EH (cell line): ENCODE measurements around the gene PITPNB.

ENCODE experiments used
- DNase-seq: peaks from one replicate; pipeline ENCODE4 v3.0.0-alpha.2; 2015; ENCODE audit warnings: low read depth

The PITPNB gene

DNA sequence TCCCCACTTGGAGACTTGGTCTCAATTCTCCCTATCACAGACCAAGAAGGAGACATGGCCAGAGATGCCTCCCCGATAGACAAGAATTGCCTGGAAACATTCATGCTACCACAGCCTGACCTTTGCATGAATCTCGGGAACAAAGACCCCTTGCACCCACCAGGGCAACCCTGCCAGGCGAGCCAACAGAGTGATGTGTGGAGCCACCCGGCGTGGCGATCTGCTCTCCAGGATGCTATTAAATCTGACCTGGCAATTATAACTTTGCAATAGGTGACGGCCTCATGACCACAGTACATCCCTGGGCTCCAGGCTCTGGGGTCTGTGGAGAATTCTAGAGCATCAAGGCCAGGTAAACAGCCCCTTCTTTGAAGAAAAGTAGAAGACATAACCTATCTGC lies 86.5 kb downstream of the PITPNB start:
- no peak for DNase-seq

DNA sequence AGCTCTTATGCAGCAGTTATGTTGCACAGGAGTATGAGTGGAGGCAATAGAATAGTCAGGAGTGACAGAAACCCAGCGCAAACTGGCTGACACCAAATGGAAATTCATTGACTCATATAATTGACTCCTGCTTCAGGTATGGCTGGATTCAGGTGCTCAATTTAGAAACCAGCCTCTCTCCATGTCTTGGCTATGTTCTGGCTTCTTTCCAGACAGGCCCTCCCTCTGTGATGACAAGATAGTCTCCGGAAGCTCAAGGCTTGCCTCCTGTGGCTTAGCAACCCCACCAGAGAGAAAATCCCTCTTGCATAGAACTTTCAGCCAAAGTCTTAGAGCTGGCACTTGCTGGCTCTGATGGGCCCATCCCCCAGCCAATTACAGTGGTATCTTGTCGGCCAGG lies 89.4 kb downstream of the PITPNB start:
- DNase-seq, result no peak

DNA sequence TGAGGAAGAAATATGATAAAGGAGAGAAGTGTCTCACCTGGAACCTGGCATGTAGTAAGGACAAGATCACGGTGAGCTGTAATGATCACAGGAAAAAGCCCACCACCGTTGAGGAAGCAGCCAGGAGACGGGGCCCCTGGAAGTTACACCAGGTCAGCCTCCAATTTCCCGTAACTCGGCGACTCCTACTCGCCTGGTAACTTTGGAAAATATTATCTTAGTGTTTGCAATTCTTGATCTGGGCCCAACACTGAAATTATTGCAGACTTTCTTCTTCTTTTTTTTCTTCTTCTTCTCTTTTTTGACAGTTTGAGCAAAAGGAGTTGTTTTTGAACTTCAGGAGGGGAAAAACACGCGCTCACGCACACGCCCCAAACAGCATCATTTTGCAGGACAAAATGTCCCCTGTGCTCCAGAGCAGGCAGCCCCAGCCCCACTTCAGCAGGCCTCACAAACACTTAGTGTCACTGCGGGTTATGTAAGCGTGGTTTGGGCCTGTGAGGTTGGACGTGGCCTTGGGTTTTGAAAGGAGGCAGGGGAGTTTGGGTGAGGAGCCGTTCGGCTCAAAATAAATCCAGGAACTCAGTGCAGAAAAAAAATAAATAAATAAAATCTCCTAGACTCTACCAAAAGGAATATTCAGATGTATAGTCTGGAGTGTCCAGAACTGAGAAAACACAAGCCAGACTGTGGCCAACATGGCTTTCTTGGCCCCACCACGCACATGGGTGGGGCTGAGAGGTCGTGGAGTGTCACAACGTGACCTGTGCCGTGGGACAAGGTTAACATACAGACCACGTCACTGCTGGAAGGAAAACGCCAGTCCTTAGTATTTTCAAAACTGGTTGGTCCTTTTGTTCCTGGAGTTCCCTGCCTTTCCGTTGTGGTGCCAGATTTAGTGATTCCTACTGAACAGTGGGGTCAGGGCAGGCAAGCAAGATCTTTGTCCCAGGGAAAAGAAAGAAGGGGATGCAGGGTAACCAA lies 91.2 kb downstream of the PITPNB start:
- no peak for DNase-seq

DNA sequence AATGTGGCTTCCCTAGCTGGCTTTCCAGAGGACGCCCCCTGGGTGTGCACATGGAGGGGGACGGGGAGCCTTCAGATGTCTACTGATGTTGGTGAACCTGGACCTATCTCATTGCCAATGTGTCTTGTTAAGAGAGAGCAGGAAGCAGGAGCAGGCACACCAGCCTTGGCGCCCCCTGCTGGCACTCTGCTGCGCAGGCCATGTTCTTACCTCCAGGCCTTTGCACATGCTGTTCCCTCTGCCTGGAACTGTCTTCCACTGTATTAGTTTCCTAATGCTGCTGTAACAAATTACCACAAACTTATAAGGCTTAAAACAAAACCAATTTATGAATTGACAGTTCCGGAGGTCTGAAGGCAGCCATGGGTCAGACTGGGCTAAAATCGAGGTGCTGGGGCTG lies 93.9 kb downstream of the PITPNB start:
- no peak for DNase-seq

DNA sequence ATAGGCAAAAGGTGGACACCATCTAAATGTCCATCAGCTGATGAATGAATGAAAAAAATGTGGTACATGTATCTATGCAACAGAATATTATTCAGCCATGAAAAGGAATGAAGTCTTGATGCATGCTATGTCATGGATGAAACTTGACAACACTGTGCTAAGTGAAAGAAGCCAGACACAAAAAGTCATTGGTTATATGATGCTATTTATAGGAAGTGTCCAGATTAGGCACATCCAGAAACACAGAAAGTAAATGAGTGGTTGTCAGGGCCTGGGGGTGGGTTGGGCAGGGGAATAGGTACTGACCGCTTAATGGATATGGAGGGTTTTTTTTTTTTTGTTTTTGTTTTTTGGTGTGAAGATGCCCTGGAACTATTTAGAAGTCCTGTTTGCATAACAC lies 95.8 kb downstream of the PITPNB start:
- no peak for DNase-seq

DNA sequence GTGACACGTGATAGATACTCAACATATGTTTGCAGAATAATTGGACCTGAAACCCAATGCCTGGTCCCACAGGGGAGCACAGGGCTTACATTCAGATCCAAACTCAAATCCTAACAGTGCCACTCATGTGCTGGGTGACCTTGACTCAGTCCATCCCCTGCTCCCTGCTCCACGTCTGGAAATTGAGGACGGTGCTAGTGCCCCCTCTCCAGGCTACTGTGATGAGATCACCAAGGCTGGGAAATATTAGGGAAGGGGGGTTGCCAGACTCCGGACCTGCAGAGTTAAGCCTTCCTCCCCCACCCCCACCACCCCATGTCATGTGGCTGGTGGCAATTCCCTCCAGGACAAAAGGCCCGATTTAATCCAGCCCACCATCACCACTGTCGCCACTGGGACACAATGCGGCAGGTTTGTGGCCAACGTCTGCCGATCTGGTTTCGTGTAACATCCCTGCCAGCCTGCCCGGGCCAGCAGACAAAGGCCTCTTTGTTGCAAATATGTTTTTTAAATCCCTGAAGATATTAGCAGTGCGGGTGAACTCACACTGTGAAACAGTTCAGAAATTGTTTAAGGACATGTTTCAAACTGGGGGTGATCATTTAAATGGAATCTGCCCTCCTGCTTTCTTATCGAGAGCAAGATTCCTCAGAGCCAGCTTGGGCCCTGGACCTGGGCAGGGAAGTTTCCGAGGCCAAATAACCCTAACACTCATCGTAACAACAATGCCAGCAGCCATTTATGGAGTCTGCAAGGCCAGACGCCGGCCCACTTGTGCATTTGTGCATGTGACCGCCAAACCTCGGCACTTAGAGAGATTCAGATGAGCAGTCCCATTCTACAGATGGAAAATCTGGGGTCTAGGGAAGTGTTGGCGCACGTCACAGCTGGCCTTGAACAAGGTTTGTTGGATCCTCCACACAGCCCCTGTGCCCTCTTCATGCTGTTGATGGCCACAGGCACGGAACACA lies 97.9 kb downstream of the PITPNB start:
- no peak for DNase-seq

DNA sequence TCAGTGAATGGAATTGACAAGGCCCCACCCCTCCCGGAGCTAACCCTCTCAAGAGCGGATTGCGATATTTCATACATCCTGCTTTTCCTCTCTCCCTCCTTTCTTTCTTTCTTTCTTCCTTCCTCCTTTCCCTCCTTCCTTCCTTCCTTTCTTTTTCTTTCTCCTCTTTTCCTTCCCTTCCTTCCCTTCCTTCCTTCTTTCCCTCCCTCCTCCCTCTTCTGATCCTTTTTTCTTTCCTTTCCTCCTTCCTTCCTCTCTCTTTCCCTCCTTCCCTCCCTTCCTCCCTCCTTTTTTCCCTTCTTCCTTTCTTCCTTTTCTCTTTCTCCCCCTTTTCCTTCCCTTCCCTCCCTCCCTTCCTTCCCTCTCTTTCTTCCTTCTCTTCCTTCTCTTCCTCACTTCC lies 102.5 kb downstream of the PITPNB start:
- no peak for DNase-seq

DNA sequence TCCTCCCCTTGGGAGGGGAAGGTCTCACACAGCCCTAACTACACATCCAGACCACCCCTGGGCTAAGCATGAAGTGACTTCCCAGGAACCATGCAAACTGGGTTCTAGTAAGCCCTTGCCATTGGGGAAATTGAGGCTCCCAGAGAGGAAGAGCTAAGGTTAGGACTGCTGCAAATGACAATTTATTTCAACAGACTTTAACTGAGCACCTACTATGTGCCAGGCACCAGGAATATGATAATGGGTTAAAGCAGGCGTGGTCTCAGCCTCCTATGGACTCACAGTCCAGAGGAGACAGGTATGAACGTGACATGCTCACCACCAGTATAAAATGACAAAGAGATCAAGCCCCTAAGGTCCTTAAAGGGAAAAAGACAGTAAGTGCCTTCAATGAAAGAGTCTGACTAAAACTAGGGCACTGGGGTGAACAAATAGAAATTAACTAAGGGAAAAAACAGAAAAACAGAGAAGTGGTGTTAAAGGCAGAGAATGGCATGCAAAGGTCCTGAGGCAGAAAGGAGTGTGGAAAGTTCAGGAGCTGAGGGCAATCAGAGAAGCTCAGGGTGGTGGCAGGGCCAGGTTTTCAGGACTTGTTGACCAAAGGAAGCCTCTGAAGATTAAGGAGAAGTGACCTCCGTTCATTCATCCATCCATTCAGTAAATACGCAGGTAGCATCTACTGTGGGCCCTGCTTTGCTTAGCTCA lies 103.1 kb downstream of the PITPNB start:
- DNase-seq, result no peak

DNA sequence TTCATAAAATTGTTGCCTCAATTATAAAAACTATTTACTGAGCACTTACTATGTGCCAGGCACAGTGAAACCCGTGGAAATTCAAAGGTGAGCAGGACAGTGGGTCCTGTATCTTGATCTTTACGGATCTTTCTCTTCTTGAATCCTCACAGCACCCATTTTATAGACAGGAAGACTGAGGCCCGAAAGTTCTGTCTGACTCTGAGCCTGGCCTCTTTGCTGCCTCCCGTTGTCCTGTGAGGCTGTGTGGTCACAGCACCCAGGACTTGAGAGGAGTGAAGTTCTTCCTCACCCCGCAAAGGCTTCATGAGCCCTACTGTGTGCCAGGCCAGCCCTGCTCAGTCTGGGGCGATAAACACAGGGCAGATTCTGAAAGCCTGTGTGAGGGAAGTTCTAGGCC lies 104.1 kb downstream of the PITPNB start:
- no peak for DNase-seq

DNA sequence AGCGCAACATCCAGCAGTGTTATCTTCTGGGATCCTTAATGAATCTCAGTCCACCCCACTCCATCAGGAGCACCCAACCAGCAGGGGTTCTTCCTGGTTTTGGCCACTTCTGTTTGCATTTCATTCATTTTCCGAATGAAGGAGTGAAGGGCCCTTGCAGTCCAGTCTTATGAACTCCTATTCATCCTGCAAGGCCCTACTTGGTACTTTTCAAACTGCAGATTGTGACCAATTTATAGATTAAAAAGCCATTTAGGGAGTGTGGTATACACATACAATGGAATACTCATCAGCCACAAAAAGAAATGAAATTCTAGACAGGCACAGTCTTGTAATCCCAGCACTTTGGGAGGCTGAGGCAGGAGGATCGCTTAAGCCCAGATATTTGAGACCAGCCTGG lies 107.3 kb downstream of the PITPNB start:
- DNase-seq, result no peak

DNA sequence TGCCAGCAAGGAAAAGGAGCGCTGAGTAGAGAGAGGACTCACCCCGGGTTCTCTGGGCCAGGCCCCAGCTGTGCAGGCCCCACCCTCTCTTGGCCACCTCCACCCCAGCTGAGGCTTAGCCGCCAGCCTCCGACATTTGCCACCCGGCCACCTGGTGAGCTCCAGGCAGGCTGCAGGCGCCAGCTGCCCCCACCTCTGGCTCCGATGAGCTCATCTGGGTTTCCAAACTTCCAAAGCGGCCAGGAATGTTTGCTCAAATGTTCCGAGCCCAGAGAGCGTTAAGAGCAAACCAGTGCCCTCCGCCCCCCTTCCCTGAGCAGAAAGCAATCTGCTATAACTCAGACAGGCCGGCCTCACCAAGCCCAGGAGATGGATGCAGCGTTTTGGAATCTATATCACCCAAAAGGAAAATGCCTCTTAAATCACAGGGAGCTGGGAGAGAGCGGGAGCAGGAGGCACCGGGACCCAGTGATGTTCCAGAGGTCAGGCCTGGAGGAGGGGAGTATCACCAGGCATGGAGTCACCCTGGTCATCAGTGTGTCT lies 108.4 kb downstream of the PITPNB start:
- peak; percentile 56 for DNase-seq

DNA sequence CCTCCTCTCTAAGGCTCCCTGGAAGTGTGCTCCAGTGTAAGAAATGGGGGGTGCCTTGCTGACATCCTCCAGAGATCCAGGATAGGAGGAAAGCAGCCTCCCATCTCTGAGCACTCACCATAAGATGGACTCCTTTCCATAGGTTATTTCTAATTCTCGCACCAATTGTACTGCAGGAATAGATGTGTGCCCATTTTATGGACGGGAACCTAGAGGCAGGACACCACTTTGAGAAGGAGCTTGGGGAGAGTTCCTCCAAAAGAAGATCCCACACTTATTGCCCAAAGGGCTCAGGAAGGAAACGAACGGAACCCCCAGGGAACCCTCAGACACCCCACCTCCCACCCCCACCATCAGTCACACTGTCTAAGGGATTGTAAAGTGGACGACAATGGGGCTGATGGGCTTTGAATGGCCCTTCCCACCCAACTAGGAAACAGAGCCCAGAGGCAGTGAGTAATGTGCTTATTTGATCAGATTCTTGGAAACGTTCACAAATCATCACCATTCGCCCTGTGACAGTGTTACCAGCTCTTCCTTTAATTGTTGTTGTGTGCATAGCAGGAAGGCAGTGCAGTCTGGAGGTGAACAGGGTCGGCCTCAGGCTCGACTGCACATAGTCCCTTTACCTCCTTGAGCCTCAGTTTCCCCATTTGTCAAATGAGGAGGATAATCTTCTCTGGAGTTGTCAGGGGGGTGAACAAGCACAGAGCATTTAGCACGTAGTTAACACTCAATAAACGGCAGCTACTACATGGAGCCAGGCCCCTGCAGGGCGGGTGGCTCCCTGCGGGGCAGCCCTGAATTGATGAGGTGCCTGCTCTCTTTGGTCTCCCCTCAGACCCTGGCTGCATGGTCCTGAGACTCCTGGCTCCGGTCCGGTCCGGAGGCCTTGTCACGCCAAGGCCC lies 109.1 kb downstream of the PITPNB start:
- DNase-seq, result peak; percentile 25

DNA sequence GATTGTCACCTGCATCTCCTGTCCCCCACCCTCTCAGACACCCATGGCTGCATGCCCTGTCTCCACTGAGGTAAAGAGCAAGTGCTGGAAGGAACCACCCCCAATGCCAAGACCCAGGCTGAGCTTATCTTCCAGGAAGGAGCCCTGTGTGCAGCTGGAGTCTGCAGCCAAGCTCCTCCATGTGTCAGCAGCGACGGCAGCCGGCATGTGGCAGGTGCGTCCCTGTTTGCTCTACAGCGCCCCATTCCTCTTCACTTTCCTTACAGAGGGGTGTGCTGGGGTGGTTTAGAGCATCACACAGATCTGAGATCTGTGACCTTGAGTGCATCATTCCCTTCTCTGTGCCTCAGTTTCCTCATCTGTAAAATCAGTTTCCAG lies 109.8 kb downstream of the PITPNB start:
- no peak for DNase-seq

DNA sequence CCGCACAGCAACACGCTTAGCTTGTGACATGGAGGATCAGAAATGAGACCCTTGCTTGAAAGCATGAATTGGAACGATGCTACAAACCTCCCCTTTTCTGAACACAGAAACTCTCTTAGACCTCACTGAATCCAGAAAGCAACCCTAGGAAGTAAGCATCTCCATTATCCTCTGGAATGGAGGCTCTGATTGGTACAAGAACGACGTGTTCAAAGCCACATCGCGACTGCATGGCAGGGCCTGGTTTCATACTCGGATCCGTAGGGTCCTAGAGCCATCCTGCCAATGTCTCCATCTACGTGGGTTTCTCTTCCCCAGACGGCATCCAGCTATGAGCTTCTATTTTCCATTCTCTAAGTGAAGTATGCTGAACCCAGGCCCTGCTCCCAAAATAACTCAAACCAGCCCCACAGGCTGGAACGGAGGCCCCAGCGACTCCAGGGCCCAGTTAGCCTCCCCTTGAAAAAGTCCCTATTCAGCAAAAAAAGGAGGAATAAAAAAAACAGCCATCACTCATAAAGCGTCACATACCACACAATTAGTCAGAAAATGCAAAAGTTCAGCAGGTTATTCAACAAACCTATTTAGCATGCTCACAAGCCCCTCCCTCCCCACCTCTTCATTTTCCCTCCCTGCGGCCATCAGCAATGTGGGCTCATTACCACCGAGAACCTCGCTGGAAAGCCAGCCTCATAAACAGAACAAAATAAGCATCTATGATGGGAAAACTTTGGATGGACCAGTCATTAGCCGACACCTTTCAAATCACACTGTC lies 110.4 kb downstream of the PITPNB start:
- no peak for DNase-seq

DNA sequence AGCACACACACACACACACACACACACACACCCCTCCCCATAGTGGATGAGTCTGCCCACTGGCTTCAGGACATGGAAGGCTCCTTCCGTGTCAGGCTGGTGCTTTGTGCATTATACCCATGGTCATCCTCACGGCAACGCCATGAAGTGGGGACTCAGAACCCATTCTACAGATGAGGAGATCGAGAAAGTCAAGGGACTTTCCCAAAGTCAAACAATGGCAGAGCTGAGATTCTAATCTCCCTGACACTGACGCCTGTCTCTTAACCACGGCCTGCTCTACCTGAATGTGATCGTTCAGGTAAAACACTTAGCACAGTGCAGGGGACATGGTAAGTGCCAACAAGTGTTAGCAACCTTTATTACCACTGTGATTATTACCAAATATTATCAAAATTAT lies 113.2 kb downstream of the PITPNB start:
- no peak for DNase-seq

DNA sequence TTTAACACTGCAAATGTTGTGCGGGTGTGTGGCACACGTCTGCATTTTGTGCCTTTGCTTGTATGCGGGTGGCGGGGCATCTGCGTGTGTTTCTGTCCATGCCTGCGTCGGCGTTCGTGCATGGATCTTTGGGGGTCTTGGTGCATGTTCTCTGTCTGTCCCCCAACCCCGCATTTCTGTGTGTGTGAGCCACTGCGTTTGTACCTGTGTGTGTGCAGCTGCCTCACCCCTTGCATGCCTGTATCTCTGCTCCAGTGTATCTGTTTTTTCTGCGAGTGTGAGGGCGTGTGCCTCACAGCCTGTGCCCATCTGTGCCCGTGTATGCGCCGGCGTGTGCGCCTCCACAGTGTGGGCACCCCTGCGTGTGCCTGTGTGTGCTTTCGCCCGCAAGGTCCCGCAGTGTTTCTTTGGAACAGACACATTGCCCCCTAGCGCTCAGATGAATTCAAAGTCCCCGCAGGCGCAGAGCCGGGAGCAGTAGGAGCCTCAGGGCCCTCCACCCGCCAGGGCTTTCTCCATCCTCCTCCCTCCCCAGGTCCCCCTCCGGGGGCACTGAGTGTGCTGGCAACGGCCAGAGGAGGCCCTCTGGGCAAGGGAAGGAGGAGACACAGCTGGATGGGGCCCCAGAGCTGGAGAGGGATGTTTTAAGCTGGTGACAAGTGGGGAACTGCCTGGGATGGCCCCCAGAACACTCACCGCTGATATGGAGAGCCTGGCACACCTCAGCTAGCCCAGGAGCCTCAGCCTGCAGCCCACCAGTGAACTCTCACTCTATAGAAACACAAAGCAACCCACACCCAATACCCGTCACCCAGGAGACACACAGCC lies 114.4 kb downstream of the PITPNB start:
- DNase-seq, result peak; percentile 59

DNA sequence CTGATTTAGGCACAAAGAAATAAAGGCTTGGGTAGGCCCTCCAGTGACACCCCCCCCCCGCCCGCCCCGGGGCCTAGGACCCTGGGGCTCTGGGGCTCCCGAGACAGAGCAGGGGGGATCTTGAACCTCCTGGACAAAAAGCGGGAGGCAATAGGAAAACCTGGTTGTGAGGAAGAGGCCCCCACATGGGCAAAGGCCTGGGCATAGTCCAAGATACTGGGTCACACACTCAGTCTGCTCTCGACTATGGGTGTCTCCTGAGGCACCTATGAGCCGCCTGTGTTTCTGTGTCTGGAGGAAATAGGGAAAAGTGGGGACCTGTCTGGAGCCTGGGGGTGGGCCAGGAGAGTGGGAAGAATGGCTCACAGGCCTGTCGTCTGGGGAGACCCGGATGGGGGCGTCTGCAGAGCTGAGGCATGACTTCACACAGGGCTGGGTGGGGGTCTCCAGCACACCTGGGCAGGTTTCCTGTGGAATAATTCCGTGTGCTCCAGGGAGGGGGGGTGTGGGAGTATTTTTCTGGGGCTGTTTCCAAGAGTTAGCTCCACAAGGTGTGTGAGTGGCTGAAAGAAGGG lies 115.1 kb downstream of the PITPNB start:
- no peak for DNase-seq

DNA sequence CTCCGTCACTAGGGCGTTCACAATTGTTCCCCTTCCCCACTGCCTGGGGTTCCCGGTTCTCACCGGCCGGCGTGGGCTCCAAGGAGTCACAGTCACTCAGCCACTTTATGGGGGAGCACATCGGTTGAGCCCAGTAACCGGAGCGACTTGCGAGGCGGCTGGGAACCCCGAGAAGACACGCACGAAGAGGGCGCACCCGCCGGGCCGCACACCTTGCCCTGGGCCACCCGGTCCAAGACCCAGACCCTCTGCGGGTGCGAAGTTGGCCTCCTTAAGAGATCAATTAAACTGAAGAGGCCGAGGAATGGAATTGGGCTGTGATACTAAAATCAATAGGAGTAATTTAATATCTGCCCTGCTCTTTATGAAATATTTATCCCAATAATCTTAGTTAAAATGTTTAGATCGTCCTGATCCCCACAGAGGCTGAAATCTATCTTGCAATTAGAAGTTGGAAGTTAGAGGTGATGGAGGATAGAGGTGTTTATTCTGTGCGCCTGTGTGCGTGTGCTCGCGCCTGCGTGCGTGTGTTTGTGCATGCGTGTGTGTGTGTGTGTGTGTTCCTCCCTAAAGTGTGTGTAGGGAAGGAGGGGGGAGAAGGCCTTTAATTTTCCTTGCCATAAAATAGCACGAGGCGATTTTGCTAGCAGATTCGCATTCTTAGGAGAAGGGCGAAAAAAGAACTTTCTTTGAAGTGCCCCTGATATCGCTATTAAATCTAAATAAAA lies 116.5 kb downstream of the PITPNB start:
- no peak for DNase-seq
